HG02852 (cell line): ENCODE data around the gene BSDC1.

Experiments used
- ATAC-seq: cut with Tn5 transposase; IDR thresholded peaks from one replicate; pipeline ENCODE4 v1.9.1; 2021; ENCODE audit warnings: mild to moderate bottlenecking, moderate library complexity; ENCODE audit not compliant: unreplicated experiment

BSDC1 gene

GRCh38 chr1:32394890-32395432 lies 720 bp upstream of the BSDC1 start:
- ATAC-seq: no peak

DNA sequence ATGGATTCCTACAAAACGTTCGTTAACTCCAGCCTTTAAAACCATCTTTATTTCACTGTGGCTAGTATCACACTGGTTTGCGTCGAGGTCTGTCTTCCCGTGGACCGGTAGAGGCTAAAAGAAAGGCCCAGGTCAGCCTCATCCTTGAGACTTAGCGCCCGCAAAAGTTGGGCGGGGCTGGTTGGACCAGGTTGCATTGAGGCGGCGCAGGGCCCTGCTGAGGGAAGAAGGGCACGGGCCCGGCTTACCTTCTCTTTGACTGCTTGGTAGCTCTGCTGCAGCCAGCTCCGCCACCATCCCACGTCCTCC lies 455 bp downstream of the BSDC1 start:
- peak; percentile 4 for ATAC-seq

GRCh38 chr1:32393136-32393535 lies 1.1 kb downstream of the BSDC1 start:
- no peak for ATAC-seq

GRCh38 chr1:32392325-32392724 lies 1.9 kb downstream of the BSDC1 start:
- ATAC-seq: no peak

DNA sequence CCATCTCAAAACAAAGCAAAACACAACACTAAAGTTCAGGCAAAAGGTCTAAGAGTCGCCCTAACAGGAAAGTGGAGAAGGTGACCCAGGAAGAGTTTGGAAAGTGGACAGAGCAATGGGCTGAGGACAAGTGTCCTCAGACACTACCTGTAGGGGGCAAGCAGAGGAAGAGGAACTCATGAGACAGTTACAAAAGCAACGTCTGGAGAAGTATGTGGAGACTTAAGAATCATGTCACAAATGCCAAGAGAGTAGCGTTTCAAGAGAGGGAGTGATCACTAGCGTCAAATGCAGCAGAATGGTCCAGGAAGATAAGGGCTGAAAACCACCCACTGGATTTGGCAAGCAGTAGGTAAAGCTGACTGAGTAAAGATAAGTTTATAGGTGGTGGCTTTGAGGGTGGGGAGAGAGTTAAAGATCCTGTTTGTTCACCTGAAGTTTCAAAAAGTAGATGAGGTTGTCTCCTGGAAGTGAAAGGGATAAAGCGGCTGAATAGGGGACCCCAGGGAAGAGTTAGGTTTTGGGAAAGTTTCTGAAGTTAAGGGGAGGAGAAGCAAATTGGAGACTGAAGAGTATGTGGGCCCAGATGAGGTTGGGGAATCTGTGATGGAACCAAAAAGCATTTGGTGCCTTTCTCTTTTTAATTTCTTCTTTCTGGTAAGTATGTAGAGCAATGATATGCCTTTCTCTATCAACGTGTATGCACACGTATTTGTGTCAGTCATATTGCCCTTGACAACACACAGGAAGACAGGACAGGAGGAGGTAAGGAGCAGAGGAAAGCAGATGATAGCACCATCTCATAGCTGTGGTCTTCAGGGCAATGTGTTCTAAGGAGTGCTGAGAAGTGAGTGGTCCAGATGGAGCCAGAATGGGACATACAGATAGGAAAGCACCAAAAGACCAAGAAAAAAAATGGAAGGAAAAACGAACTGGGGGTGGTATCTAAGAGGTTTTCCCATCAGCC lies 3.1 kb downstream of the BSDC1 start:
- no peak for ATAC-seq

DNA sequence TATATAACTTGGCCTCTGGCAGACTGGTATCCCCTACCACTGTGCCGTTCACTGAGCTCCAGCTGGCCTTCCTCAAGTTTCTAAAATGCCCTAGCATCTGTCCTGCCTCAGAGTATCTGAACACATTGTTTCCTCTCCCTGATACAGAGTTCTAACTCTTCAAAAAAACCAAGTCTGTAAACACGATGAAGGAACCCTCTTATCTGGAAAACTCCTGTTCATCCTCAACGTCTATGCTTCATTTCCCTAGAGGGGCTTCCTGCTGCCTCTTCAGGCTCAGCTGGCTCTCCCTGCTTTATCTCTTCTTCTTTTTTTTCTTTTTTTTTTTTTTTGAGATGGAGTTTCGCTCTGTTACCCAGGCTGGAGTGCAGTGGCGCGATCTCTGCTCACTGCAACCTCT lies 5.6 kb downstream of the BSDC1 start:
- no peak for ATAC-seq

- ATAC-seq: no peak
These were observed 7.4 kb downstream of the BSDC1 start for GRCh38 chr1:32386676-32387392.

DNA sequence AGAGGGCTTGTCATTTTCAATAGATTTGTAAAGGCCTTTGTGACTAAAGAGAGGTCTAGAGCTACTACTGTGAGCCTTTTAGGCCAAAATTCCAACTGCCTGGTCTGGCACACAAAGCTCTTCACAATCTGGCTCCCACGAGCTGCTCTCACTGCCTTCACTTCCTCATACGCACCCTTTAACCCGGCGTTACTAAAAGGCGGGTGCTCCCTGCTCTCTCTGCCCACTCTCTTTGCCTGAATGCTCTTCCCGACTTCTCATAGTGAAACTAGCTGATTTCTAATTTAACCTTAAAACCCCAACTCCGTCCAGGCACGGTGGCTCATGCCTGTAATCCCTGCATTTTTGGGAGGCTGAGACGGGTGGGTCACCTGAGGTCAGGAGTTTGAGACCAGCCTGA lies 14.2 kb downstream of the BSDC1 start:
- ATAC-seq: no peak

- no peak for ATAC-seq
These were observed 16.6 kb downstream of the BSDC1 start for GRCh38 chr1:32377541-32378220.

DNA sequence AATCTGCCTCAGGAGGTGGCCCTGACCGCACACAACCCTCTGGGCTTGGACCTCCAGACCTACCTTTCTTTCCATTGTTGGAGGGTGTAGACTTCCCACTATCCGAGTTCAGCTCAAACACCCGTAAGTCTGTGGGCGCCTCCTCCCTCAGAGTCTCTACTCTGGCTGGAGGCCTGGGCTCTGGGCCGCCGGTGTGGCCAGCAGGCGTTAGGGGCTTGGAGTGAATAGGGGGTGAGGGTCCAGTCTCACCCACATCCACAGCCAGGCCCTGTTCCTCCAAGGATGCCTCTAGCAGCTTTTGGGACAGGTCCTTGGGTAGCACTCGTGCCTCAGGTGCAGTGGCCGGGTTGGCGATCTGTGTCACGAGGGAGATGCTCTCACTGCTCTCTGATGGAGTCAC lies 18.0 kb downstream of the BSDC1 start:
- ATAC-seq: no peak

- ATAC-seq: no peak
These were observed 20.1 kb downstream of the BSDC1 start for GRCh38 chr1:32373996-32374592.

- no peak for ATAC-seq
These were observed 22.0 kb downstream of the BSDC1 start for GRCh38 chr1:32372149-32372756.

DNA sequence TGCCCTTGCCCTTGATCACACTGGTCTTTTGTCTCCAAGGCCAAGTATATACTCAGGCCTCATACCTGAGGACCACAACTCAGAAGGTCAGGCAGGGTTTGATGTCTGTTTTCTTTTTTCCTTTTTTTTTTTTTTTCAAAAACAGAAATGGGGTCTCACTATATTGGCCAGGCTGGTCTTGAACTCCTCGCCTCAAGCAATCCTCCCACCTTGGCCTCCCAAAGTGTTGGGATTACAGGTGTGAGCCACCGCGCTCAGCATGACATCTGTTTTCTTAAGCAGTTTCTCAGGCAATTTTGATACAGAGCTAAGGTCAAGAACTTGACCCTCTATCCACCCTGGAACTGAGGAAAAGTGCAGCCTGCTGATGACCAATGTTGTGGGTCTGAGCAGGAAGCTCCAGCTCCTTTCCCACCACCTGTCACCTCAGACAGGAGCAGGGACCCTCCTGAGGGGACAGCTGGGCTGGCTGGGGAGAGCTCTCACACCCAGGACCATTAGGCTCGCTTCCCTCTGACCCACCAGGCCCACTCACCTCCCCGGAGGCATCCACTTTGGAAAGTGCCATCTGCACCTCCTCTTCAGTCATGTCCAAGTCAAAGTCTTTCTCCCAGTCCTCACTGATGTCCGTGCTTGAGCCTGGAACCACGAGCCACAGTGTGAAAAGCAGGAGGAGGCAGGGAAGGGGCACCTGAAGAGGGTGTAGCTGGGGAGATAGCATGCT lies 26.2 kb downstream of the BSDC1 start:
- no peak for ATAC-seq

DNA sequence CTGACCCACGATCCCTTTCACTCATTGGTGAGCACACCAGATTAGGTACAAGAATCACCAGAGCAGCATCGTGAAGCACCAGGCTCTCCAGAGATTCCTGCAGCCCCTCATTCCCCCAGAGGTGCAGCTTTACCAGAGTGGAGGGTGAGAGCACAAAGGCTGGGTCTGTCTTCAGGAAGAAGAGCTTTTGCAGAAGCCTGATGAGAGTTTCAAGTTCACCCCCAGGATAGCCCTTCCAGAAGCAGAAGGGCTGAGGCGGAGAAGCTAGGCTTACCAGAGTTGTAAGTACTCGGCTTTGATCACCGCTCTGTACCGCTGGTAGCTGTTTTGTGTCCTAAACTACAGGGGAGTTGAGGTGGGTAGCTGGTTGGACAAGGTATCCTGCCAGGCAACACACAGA lies 28.8 kb downstream of the BSDC1 start:
- ATAC-seq: no peak

- ATAC-seq: no peak
These were observed 29.4 kb downstream of the BSDC1 start for GRCh38 chr1:32364836-32365235.

DNA sequence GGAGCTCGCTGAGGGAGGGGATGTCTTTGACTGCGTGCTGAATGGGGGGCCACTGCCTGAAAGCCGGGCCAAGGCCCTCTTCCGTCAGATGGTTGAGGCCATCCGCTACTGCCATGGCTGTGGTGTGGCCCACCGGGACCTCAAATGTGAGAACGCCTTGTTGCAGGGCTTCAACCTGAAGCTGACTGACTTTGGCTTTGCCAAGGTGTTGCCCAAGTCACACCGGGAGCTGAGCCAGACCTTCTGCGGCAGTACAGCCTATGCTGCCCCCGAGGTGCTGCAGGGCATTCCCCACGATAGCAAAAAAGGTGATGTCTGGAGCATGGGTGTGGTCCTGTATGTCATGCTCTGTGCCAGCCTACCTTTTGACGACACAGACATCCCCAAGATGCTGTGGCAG lies 30.5 kb downstream of the BSDC1 start:
- ATAC-seq: no peak

- ATAC-seq: no peak
These were observed 31.5 kb downstream of the BSDC1 start, which contains the start of the genes FAM229A and TSSK3 for GRCh38 chr1:32362474-32363313. TSS of gene FAM229A (minus strand) at chr1:32362485. CDS start at chr1:32362091, 394 bp downstream. TSS of gene TSSK3 (plus strand) at chr1:32362539. CDS start at chr1:32362702, 163 bp downstream.

- ATAC-seq: no peak
These were observed 32.4 kb downstream of the BSDC1 start for GRCh38 chr1:32361674-32362473.
